HT1080 (cell line): ENCODE data around the gene FUCA2. TPM values are rescaled to one million over a fixed set of nuclear protein-coding genes. Genes with fewer than 3 reads are reported as not detected.
"Not testable (repeated sequence)": the region's sequence is repeated elsewhere in the genome, so short reads cannot be mapped to it uniquely, and the experiment has no call there.

Source experiments
- DNase-seq: peaks from one replicate; pipeline ENCODE4 v3.0.0-alpha.2; 2015; ENCODE audit warnings: low read depth
- total RNA-seq: library from RNA; depleted of rRNA; stranded (reverse); fragments of >200 nt; shearing (Covaris generic); gene quantifications from 2 replicates; pipeline ENCODE4 v1.2.3, GENCODE V29; 2014

The FUCA2 gene
- total RNA-seq, 1 experiment from 2014 or later: 55.1 TPM

- DNase-seq: peak; percentile 42
These were observed 24.9 kb upstream of the FUCA2 start for GRCh38 chr6:143536461-143536865.

GRCh38 chr6:143535189-143535614 is 23.7 kb upstream of the FUCA2 start:
- no peak for DNase-seq

- DNase-seq: no peak
These were observed 20.4 kb upstream of the FUCA2 start for GRCh38 chr6:143531720-143532499.

- no peak for DNase-seq
These were observed 17.6 kb upstream of the FUCA2 start for GRCh38 chr6:143529095-143529494.

- no peak for DNase-seq
These were observed 16.8 kb upstream of the FUCA2 start for GRCh38 chr6:143528164-143528811.

GRCh38 chr6:143527677-143528076 is 16.2 kb upstream of the FUCA2 start:
- DNase-seq: no peak

GRCh38 chr6:143525356-143525755 is 13.8 kb upstream of the FUCA2 start:
- no peak for DNase-seq

GRCh38 chr6:143522039-143522600 is 10.6 kb upstream of the FUCA2 start:
- DNase-seq: no peak

- no peak for DNase-seq
These were observed 5.9 kb upstream of the FUCA2 start for GRCh38 chr6:143517447-143517773.

GRCh38 chr6:143516690-143517446 is 5.3 kb upstream of the FUCA2 start:
- DNase-seq: no peak

GRCh38 chr6:143515766-143516355 is 4.3 kb upstream of the FUCA2 start:
- DNase-seq: no peak

GRCh38 chr6:143515061-143515760 is 3.7 kb upstream of the FUCA2 start:
- DNase-seq: no peak

GRCh38 chr6:143513410-143513809 is 1.9 kb upstream of the FUCA2 start:
- no peak for DNase-seq

- DNase-seq: not testable (repeated sequence)
These were observed 1.2 kb downstream of the FUCA2 start for GRCh38 chr6:143510326-143510725.

GRCh38 chr6:143507358-143508145 is 4.0 kb downstream of the FUCA2 start:
- peak; percentile 49 for DNase-seq

GRCh38 chr6:143506620-143507019 is 4.9 kb downstream of the FUCA2 start:
- DNase-seq: no peak

- DNase-seq: no peak
These were observed 5.3 kb downstream of the FUCA2 start for GRCh38 chr6:143506199-143506598.

- DNase-seq: no peak
These were observed 6.0 kb downstream of the FUCA2 start for GRCh38 chr6:143505537-143505936.

- peak; percentile 20 for DNase-seq
These were observed 6.4 kb downstream of the FUCA2 start for GRCh38 chr6:143505111-143505510.

- DNase-seq: no peak
These were observed 7.2 kb downstream of the FUCA2 start for GRCh38 chr6:143504369-143504768.
